GM21737 (cell line): ENCODE data around the gene PAGR1.
A peak's percentile ranks its signal among the peaks of the same experiment; 100 is the strongest.
"Not testable (repeated sequence)": the region's sequence is repeated elsewhere in the genome, so short reads cannot be mapped to it uniquely, and the experiment has no call there.

Experiments used
- ATAC-seq: cut with Tn5 transposase; IDR thresholded peaks from one replicate; pipeline ENCODE4 v1.9.1; 2021; ENCODE audit warnings: mild to moderate bottlenecking, moderate library complexity; ENCODE audit not compliant: unreplicated experiment

PAGR1 gene

DNA sequence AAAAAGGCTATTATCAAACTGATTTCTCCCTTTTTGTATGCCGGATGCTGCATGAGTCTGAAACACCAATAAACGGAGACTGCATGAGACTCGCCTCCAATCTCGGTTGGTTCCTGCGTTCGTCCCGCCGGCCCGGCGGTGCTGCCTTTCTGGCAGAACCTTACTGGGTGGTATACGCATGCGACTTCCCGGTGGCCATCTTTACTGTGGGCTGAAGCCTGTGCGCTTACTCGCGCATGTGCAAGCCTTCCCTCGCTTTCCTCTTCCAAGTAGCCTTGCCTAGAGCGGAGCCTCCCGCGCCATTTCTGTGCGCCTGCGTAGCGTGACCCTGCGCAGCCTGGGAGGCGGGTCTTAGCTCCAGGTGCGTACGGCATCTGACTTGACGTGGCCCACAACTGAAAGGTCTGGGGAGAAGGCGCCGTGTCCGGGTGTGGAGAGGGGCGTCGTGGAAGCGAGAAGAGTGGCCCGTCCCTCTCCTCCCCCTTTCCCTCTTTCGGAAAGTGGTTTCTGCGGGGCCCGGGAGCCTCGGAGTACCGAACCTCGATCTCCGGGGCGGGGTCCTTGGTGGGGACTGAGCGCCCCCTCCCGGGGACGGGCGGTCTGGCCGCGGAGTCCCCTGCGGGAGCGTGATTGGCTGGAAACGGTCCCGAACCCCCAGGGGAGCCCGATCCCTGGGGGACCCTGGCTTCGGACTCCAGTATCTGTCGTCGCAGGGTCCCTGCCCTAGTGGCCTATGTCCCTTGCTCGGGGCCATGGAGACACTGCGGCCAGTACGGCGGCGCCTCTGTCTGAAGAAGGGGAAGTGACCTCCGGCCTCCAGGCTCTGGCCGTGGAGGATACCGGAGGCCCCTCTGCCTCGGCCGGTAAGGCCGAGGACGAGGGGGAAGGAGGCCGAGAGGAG lies at the start of gene PAGR1:
Gene PAGR1 (plus strand): TSS at position 360 of the 901 bp plus-strand sequence. CDS start 374 bp downstream, at position 734.
- peak; percentile 46 for ATAC-seq

DNA sequence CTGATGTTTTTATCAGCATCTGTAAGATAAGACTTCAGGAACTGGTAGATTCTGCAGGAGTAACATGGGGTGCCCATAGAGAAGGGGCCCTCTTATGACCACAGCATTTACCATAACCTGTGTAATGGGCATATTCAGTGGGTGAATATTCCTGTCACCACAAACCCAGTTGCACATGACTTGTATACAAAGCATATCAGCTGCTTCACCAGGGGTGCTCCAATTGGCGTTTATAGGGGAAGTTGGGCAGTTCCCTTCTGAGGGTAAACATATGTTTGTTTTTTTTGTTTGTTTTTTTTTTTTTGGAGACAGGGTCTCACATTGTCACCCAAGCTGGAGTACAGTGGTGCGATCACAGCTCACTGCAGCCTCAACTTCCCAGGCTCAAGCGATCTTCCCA lies 49.4 kb upstream of the PAGR1 start:
- ATAC-seq: no peak

DNA sequence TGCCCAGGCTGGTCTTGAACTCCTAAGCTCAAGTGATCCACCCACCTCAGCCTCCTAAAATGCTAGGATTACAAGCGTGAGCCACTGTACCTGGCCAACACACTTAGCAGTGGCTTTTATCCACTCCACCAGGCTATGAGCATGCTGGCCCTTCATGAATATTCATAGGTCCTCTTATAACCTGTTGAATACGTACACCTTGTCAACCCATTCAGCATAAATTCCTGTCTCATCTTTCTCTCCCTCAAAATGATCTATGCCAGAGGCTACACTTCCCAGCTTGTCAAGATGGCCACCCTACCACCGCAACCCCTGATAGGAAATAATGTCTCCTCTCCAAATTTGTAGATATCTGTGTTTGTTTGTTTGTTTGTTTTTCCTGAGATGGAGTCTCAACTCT lies 48.9 kb upstream of the PAGR1 start:
- ATAC-seq: no peak

DNA sequence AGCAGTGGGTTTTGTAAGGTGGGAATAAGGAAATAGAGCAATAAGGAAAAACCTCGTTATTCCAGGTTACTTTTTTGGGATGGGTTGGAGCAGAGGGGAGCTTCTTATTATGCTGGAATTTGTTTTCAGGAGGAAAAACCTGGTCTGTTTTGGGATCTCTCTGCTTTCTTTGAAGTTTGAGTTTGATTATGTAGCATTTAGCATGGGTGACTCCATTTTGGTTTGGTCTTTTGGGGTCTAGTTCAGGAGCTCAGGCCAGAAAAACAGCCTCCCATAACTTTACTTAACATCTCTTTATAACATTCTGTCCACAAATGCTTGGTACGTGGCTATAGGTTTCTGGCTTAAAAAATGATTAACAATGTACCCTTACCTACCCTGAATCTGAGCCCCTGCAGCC lies 46.4 kb upstream of the PAGR1 start:
- ATAC-seq: no peak

DNA sequence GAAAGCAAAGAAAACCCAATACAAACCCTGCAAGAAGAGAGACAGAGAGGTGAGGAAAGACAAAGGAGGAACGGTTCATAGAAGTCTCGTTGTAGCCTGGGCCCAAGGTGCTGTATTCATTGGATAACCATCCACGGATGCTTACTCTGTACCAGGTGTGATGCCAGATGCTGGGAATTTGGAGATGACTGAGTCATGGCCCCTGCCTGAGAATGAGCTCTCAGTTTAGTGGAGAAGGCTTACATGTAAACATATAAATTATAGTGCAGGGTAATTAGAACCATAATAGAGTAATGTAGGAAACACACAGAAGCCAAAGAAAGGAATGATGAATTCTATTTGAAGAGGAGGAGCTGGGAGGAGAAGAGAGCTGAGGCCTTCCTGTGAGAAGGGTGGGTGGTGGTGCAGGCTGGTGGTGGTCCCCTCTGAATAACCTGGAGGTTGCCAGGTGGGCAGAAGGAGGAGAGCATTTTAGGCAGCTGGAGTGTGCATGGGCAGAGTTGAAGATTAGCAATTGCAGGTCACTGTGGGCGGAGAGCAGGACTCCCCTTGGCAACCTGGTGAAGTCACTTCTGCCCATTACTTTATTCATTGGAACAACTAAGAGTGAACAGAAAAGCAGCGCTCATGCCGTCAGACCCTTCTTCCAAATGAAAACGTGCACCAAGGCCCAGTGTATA lies 45.6 kb upstream of the PAGR1 start:
- no peak for ATAC-seq

DNA sequence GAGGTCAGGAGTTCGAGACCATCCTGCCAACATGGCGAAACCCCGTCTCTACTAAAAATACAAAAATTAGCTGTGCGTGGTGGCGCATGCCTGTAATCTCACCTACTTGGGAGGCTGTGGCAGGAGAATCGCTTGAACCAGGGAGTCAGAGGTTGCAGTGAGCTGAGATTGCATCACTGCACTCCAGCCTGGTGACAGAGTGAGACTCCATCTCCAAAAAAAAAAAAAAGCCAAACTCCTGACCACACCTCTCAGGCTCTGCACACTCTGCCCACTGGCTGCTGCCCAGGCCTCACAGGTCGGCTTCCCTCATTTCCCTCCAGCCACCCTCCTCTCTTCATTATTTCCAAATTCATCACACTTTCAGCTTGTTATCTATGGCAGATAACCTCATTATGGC lies 43.6 kb upstream of the PAGR1 start:
- ATAC-seq: not testable (repeated sequence)

DNA sequence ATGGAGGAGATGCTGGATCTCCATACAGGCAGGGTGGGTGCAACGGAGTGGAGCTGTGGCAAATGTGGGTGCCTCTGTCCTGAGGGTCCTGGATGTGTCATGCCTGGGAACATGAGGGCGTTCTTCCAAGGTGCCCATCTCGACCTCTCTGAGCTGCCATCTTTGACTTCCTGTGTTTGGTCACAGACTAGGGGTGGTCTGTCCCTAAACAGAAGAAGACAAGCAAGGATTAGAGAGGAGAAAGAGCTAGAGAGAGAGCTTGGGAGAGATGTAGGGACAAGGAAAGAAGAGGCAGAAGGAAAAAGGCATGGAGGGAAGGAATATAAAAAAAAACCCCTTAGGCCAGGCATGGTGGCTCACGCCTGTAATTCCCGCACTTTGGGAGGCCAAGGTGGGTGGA lies 41.2 kb upstream of the PAGR1 start:
- no peak for ATAC-seq

DNA sequence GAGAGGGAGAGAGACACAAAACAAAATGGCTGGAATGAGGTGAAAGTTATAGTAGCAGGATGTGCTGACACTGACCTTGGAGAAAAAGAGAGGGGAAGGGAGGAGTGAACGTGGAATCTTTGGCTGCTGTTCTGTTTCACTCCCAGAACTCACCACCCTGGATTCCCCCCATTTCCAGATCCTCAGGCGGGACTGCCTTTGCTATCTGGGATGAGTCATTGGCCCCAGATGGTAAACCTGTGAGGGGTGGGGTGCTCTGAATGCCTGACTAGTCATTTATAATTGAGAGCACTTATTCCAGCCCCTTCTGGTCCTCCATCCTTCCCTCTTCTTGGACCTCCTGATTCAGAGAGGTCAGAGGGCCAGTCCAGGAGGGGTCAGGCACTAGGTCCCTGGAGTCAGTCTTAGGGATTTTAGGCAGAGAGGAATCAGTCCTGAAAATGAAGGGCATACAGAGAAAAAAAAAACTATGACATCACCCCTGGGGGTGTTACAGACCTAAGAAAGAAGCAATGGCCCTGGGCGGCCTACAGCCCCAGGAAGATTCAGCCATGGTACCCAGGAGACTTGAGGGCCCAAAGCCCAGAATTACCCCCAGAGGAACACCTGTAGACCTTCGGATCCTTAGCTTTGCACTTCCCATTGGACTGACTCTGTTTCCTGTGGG lies 40.1 kb upstream of the PAGR1 start:
- ATAC-seq: no peak

DNA sequence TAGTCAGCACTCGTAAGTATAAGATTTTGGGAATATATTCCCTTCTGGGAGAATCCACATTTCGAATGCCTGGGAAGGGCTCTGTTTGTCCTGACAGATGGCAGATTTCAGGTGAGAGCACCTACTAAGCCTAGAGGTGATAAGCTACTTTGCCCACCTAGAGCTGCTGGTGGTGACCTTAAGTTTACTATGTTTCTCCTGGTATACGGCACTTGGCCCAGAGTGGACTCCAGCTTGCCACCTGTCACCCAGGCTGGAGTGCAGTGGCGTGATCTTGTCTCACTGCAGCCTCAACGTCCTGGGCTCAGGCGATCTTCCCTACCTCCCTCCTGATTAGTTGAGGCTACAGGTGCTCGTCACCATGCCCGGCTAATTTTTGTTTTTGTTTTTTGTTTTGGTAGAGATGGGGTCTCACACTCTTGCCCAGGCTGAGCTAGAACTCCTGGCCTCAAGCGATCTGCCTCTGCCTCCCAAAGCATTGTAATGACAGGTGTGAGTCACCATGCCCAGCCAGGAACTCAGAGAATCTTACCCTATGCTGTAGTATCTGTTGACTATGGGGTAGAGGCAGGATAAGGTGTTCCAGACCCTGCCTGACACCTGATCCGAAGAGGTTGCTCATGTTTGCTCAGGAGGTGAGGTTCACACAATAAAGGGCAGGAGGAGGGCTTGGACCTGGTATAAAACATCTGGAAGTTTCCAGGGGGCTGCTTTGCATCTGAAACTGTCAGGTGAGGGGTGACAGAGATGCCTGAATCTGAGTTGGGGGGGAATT lies 38.2 kb upstream of the PAGR1 start, which contains the start of gene ZG16:
Gene ZG16 (plus strand): TSS at position 681 of the 775 bp plus-strand sequence. CDS start 1,011 bp downstream, outside the sequence.
- no peak for ATAC-seq

DNA sequence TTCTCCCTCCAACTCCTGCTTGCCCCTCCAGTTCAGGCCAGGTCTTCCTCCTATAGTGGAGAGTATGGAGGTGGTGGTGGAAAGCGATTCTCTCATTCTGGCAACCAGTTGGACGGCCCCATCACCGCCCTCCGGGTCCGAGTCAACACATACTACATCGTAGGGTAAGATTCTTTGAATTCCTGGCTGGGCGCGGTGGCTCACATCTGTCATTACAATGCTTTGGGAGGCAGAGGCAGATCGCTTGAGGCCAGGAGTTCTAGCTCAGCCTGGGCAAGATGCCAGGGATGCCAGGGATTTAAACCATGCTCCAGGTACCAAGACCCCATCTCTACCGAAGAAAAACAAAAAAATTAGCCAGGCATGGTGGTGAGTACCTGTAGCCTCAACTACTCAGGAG lies 36.5 kb upstream of the PAGR1 start:
- no peak for ATAC-seq

DNA sequence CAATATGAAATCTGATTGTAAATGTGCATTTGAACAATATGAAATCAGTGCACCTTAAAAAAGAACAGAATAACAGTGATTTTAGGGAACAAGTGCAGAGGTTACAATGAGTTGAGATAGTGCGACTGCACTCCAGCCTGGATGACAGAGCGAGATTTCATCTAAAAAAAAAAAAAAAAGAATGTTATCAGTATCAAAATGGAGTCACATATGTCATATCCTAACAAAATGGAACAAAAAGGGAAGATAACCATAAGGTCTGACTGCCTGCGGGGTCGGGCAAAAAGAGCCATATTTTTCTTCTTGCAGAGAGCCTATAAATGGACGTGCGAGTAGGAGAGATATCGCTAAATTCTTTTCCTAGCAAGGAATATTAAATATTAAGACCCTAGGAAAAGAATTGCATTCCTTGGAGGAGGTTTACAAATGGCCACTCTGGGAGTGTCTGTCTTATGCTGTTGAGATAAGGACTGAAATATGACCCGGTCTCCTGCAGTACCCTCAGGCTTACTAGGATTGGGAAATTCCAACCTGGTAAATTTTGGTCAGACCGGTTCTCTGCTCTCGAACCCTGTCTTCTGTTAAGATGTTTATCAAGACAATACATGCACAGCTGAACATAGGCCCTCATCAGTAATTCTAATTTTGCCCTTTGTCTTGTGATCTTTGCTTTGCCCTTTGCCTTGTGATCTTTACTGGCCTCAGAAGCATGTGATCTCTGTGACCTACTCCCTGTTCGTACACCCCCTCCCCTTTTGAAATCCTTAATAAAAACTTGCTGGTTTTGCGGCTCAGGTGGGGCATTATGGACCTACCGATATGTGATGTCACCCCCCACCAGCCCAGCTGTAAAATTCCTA lies 32.6 kb upstream of the PAGR1 start:
- ATAC-seq: not testable (repeated sequence)

DNA sequence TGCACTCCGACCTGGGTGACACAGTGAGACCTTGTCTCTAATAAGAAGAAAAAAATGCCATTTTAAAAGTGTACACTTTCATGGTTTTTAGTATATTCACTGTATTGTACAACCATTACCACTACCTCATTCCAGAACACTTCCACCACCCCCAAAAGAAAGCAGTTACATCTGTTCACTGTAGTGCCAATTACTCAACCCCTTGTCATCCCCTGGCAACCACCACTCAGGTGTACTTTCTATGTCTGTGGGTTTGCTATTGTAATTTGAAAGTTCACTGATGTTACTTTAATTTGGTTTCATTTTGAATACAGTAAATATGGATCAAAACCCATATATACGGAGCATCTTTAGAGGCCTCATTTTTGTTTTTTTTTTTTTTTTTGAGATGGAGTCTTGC lies 31.8 kb upstream of the PAGR1 start:
- ATAC-seq: no peak

DNA sequence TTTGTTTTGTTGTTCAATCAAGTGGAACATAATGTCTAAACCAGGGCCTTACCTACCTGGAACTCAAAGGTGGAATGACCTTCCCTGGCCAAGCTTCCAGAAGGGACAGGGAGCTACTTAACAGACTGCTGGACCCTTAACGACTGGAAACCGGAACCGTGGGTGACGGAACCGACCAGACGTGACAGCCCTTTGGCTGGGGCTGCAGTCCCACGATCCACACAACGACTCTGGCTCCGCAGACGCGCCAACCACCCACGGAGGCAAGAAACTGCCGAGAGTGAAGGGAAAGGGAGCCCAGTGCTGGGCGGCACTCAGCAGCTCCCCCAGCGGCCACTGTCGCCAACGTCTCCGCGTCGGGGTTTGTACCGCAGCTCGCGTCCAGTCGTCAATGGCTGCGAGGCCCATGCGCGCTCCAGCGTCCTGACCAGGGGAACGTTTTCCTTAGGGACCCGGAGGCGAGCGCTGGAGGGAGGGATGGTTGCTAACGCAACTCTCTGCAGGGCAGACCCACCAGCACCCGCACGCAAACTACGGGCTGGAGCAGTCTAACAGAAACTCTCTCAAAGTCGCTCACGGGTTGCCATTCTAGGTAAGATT lies 31.0 kb upstream of the PAGR1 start:
- ATAC-seq: peak; percentile 48

DNA sequence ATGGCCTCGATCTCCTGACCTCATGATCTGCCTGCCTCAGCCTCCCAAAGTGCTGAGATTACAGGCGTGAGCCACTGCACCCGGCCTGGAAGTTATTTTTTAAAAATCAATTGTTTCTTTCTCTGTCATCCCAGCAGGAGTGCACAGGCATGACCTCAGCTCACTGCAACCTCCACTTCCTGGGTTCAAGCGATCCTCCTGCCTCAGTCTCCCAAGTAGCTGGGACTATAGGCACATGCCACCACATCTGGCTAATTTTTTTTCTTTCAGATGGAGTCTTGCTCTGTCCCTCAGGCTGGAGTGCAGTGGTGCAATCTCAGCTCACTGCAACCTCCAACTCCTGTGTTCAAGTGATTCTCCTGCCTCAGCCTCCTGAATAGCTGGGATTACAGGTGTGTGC lies 28.8 kb upstream of the PAGR1 start:
- ATAC-seq: not testable (repeated sequence)

DNA sequence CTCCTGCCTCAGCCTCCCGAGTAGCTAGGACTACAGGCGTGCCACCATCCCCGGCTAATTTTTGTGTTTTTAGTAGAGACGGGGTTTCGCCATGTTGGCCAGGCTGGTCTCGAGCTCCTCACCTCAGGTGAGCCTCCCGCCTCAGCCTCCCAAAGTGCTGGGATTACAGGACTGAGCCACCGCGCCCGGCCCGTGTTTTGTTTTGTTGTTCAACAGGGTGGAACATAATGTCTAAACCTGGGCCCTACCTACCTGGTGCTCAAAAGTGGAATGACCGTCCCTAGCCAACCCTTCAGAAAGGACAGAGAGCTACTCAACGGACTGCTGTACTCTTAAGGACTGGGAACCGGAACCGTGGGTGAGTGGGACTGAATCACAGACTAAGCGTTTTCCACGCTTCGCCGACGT lies 26.2 kb upstream of the PAGR1 start:
- no peak for ATAC-seq

DNA sequence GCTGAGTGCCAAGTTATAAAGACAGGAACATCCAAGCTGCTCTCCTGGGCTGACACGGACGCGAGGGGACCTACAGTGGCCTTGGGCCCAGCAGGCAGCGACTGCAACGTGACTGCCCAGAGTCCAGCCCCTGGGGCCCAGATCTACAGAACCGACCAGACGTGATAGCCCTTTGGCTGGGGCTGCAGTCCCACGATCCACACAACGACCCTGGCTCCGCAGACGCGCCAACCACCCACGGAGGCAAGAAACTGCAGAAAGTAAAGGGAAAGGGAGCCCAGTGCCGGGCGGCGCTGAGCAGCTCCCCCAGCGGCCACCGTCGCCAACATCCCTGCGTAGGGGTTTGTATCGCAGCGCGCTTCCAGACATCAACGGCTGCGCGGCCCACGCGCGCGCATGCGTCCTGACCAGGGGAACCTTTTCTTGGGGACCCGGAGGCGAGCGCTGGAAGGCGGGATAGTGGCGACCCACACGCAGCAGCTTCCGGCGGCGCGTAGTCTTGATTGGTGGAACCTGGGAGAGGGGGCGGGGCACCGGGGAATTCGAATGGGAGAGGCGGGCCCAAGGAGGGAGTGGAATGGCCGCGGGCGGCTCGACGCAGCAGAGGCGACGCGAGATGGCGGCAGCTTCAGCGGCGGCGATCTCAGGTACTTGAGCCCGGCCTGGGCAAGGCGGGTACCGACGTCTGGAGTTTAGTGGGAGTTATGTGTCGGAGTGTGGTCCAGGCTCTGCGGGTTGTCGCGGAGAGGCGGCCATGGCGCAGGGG lies 25.6 kb upstream of the PAGR1 start, which contains the start of gene KIF22:
Gene KIF22 (plus strand): TSS at position 569 of the 766 bp plus-strand sequence. CDS start 9 bp downstream, at position 578.
- ATAC-seq: peak; percentile 89

DNA sequence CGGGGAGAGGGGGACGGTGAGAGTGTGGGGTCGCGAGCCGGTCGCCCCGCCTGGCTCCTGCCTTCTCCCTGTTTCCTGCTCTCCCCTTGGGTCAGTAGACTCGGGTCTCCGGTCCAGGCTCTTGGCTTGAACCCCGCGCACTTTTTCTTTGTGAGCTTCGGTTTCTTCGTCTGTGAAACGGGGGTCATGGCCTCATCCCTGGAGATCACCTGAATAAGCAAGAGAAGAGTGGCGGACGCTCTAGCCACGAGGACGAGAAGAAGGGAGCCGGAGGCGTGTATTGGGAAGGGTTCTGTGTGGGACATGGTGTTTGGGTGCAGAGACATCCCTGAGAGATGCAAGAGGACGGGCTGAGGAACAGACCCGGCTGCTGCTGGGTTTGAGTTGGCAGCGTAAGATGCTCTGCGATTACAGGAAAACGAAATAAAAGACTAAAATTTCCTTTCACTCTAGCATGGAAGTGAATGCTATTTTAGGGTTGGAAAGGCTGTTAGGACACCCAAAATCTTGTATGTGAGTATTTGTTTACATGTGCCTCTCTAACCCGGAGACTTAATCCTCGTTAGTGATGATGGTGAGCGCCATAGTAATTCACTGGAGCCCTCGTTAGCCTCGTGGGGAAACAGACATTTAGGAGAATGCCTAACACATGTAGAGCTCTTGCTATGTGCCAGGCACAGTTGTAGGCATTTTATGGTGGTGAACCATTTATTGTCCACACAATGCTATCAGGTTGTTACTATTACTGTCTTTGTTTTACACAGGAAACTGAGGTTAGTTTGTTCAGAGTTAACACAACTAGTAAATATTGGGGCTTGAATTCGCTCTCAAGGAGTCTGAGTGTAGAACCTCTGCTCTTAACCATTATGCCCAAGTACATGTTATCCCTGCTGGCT lies 24.8 kb upstream of the PAGR1 start:
- peak; percentile 20 for ATAC-seq
